Panc1 (cell line): ENCODE measurements around the gene ZCCHC9.

Experiments
- POLR2AphosphoS5 ChIP-seq: IDR thresholded peaks from 2 replicates; pipeline ENCODE4 v1.6.1; 2012; ENCODE audit warnings: mild to moderate bottlenecking, low read depth, low read length, moderate library complexity
- SIN3A ChIP-seq: IDR thresholded peaks from 2 replicates; pipeline ENCODE4 v1.6.1; 2012; ENCODE audit warnings: low read depth, mild to moderate bottlenecking, low read length, moderate library complexity, borderline replicate concordance; ENCODE audit not compliant: insufficient read depth
- TF ChIP-seq, protein P1 (sequence below): fragments of 450-650 bp; IDR thresholded peaks from 2 replicates; pipeline ENCODE4 v1.5.1; 2017; ENCODE audit warnings: mild to moderate bottlenecking
- TF ChIP-seq, protein P2 (sequence below), 2 experiments: IDR thresholded peaks; 2 replicates each; pipeline ENCODE4 v1.6.1; 2011 to 2012; ENCODE audit warnings: low read depth in 2 of 2, control low read depth in 1 of 2, low read length in 1 of 2, mild to moderate bottlenecking in 1 of 2, moderate library complexity in 1 of 2; ENCODE audit not compliant: insufficient read depth in 1 of 2

DNA sequence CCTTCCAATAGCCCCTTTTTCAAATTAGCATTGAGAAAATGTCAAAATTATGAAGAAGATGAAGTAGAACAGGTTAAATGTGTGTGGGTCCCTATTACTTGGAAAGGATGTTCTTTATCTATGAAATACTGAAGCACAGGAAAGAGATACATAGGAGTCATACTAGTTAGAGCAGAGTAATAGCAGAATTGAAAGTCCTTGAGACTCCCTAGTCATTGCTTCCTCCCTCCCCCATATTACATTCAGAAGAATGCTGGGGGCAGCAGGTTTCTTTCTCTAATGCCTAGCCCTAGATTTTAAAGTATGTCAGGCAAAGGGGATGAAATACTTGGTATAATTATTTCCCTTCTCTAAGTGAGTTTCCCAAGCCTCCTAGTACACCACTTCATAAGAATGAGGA, 4.4 kb downstream of the ZCCHC9 start:
- TF ChIP-seq, protein P1, sequence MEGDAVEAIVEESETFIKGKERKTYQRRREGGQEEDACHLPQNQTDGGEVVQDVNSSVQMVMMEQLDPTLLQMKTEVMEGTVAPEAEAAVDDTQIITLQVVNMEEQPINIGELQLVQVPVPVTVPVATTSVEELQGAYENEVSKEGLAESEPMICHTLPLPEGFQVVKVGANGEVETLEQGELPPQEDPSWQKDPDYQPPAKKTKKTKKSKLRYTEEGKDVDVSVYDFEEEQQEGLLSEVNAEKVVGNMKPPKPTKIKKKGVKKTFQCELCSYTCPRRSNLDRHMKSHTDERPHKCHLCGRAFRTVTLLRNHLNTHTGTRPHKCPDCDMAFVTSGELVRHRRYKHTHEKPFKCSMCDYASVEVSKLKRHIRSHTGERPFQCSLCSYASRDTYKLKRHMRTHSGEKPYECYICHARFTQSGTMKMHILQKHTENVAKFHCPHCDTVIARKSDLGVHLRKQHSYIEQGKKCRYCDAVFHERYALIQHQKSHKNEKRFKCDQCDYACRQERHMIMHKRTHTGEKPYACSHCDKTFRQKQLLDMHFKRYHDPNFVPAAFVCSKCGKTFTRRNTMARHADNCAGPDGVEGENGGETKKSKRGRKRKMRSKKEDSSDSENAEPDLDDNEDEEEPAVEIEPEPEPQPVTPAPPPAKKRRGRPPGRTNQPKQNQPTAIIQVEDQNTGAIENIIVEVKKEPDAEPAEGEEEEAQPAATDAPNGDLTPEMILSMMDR = no peak
- TF ChIP-seq POLR2AphosphoS5 = no peak
- TF ChIP-seq, protein P2, sequence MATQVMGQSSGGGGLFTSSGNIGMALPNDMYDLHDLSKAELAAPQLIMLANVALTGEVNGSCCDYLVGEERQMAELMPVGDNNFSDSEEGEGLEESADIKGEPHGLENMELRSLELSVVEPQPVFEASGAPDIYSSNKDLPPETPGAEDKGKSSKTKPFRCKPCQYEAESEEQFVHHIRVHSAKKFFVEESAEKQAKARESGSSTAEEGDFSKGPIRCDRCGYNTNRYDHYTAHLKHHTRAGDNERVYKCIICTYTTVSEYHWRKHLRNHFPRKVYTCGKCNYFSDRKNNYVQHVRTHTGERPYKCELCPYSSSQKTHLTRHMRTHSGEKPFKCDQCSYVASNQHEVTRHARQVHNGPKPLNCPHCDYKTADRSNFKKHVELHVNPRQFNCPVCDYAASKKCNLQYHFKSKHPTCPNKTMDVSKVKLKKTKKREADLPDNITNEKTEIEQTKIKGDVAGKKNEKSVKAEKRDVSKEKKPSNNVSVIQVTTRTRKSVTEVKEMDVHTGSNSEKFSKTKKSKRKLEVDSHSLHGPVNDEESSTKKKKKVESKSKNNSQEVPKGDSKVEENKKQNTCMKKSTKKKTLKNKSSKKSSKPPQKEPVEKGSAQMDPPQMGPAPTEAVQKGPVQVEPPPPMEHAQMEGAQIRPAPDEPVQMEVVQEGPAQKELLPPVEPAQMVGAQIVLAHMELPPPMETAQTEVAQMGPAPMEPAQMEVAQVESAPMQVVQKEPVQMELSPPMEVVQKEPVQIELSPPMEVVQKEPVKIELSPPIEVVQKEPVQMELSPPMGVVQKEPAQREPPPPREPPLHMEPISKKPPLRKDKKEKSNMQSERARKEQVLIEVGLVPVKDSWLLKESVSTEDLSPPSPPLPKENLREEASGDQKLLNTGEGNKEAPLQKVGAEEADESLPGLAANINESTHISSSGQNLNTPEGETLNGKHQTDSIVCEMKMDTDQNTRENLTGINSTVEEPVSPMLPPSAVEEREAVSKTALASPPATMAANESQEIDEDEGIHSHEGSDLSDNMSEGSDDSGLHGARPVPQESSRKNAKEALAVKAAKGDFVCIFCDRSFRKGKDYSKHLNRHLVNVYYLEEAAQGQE (IDR thresholded peaks at IDR 0.05; ENCODE audit: insufficient read depth in 1 of 2, low read depth in 2 of 2, low read length in 1 of 2) = no peak
- TF ChIP-seq SIN3A = no peak
